GM19455 (cell line): ENCODE data around the gene MSH2.
"Not testable (repeated sequence)": the region's sequence is repeated elsewhere in the genome, so short reads cannot be mapped to it uniquely, and the experiment has no call there.

ENCODE experiments used
- ATAC-seq: cut with Tn5 transposase; IDR thresholded peaks from one replicate; pipeline ENCODE4 v1.9.1; 2021; ENCODE audit not compliant: unreplicated experiment

The MSH2 gene

DNA sequence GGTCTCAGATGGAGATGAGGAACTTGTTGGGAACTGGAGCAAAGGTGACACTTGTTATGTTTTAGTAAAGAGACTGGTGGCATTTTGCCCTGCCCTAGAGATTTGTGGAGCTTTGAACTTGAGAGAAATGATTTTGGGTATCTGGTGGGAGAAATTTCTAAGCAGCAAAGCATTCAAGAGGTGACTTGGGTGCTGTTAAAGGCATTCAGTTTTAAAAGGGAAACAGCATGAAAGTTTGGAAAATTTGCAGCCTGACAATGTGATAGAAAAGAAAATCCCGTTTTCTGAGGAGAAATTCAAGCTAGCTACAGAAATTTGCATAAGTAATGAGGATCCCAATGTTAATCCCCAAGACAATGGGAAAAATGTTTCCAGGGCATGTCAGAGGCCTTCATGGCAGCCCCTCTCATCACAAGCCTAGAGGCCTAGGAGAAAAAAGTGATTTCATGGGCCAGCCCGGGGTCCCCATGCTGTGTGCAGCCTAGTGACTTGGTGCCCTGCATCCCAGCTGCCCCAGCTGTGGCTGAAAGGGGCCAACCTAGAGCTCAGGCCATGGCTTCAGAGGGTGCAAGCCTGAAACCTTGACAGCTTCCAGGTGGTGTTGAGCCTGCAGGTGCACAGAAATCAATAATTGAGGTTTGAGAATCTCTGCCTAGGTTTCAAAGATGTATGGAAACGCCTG, 3.8 kb downstream of the MSH2 start:
- not testable (repeated sequence) for ATAC-seq

GRCh38 chr2:47407976-47408375, 5.0 kb downstream of the MSH2 start:
- not testable (repeated sequence) for ATAC-seq

DNA sequence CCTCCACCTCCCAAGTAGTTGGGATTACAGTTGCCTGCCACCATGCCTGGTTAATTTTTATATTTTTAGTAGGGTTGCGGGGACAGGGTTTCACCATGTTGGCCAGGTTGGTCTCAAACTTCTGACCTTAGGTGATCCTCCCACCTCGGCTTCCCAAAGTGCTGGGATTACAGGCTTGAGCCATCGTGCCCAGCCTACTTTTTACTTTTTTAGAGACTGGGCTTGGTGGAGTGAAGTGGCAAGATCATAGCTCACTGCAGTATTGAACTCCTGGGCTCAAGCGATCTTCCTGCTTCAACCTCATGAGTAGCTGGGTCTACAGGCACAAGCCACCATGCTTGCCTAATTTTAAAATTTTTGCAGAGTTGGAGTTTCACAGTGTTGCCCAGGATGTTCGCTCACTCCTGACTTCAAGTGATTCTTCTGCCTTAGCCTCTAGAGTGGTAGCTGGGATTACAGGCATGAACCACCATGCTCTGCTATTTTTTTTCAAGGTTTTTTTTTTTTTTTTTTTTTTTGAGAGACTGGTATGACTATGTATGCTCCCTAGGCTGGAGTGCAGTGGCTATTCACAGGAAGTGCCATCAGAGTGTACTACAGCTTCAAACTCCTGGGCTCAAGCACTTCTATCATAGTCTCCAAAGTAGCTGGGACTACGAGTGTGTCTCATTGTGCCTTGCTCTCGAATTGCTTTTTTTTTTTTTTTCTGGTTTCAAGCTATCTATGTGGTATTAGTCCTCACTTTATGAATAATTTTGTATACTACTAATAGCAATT, 11.9 kb downstream of the MSH2 start:
- ATAC-seq = no peak

DNA sequence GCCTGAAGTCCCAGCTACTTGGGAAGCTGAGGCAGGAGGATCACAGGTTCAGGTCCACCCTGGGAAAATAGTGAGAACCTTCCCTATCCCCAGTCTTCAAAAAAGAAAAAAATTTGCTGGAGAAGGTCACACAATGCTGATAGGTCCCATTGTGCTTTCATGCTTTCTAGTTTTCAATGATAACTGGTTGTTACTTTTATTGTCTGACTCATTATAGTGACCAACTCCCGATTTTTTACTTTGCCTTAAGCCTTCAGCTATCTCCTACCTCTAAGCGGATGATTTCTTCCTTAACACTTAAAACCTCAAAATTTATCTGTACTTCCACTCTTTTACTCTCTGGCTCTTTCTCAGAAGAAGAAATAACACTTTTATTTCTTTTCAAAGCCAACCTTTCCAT, 17.3 kb downstream of the MSH2 start:
- no peak for ATAC-seq

GRCh38 chr2:47420683-47421082, 17.7 kb downstream of the MSH2 start:
- not testable (repeated sequence) for ATAC-seq

GRCh38 chr2:47422016-47422415, 19.1 kb downstream of the MSH2 start:
- no peak for ATAC-seq

GRCh38 chr2:47422560-47422959, 19.6 kb downstream of the MSH2 start:
- ATAC-seq = no peak

- no peak for ATAC-seq
Observed at GRCh38 chr2:47426786-47427185, 23.8 kb downstream of the MSH2 start.

DNA sequence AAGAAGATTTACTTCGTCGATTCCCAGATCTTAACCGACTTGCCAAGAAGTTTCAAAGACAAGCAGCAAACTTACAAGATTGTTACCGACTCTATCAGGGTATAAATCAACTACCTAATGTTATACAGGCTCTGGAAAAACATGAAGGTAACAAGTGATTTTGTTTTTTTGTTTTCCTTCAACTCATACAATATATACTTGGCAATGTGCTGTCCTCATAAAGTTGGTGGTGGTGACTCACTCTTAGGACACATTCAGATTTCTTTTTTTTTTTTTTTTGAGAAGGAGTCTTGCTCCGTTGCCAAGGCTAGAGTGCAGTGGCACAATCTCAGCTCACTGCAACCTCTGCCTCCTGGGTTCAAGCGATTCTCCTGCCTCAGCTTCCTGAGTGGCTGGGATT, 26.8 kb downstream of the MSH2 start:
- no peak for ATAC-seq

GRCh38 chr2:47433006-47433405, 30.1 kb downstream of the MSH2 start:
- ATAC-seq = not testable (repeated sequence)

DNA sequence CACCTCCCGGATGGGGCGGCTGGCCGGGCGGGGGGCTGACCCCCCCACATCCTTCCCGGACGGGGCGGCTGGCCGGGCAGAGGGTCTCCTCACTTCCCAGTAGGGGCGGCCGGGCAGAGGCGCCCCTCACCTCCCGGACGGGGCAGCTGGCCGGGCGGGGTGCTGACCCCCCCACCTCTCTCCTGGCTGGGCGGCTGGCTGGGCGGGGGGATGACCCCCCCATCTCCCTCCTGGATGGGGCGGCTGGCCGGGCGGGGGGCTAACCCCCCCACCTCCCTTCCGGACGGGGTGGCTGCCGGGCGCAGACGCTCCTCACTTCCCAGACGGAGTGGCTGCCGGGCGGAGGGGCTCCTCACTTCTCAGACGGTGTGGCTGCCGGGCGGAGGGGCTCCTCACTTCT, 30.5 kb downstream of the MSH2 start:
- ATAC-seq = not testable (repeated sequence)

GRCh38 chr2:47437287-47437686, 34.3 kb downstream of the MSH2 start:
- no peak for ATAC-seq

DNA sequence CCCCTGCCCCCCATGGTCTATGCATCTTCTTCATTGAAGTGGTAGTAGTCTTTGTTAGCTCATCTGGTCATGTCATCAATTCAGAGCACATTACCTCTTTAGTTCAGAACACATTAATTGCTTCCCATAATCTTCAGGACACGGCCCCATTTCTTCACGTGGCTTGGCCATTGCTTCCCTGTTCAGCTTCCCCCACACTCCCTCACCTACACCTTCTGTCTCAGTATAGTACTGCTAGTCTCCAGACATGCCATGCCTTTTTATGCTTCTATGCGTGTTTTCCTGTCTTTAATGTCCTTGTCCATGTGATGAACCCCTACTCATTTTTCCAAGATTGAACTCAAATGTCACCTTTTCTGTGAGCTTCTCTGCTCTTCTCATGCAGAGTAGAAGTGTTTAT, 35.1 kb downstream of the MSH2 start:
- ATAC-seq = no peak

DNA sequence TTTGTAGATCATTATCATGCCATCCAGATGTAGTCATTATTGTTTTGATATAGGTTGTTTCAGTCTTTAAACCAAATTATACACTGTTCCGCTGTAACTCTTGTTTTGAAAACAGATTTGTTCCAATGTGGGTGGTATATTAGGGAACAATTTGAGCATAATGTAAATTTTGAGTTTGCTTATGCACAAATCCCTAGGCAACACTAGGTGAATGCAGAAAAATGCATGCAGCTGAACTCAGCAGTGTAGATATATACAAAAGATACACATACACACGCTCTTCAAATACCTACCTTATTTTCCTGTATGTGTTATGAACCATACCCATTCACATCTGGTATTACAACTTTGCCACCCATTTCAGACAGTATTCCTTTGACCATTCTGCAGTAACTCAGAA, 35.8 kb downstream of the MSH2 start:
- ATAC-seq = no peak

GRCh38 chr2:47451790-47452189, 48.8 kb downstream of the MSH2 start:
- no peak for ATAC-seq

- ATAC-seq = no peak
Observed at GRCh38 chr2:47452761-47453160, 49.8 kb downstream of the MSH2 start.

- ATAC-seq = not testable (repeated sequence)
Observed at GRCh38 chr2:47454818-47455217, 51.9 kb downstream of the MSH2 start.

DNA sequence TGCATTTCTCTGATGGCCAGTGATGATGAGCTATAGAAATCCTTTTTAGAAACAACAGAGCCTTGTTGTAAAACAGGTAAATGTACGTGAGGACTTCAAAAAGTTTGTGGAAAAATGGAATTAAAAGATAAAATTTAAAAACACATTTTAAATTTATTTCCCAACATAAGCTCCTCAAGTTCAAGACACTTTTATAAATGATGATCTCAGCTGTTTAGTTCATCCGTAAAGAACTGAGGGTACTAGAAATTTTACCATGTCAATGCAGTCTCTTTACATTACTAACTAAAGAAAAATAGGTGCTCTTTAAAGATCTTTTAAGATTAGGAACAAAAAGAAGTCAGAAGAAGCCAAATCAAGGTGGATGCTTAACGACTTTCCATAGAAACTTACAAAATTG, 52.5 kb downstream of the MSH2 start:
- ATAC-seq = no peak

DNA sequence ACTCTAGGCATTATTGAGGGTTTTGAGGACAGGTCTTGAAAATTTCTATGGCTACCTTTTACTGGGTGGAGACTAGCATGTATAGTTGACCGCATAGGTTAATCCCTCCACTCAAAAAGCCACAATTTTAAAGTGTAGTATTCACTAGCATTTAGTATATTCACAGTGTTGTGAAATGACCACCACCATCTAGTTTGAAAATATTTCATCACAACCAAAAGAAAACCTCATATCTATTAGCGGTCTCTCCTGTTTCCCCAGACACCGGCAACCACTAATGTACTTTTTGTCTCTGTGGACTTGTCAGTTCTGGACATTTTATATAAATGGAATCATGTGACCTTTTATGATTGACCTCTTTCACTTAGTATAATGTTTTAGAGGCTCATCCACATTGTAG, 53.9 kb downstream of the MSH2 start:
- ATAC-seq = no peak

DNA sequence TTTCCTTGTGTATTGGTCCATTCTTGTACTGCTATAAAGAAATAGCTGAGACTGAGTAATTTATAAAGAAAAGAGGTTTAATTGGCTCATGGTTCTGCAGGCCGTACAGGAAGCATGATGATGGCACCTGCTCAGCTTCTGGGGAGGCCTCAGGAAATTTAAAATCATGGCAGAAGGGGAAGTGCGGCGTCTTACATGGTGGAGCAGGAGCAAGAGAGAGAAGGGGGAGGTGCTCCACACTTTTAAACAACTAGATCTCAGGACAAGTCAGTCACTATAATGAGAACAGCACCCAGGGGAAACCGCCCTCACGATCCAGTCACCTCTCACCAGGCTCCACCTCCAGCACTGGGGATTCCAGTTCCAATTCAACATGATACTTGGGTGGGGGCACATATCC, 54.3 kb downstream of the MSH2 start:
- no peak for ATAC-seq

DNA sequence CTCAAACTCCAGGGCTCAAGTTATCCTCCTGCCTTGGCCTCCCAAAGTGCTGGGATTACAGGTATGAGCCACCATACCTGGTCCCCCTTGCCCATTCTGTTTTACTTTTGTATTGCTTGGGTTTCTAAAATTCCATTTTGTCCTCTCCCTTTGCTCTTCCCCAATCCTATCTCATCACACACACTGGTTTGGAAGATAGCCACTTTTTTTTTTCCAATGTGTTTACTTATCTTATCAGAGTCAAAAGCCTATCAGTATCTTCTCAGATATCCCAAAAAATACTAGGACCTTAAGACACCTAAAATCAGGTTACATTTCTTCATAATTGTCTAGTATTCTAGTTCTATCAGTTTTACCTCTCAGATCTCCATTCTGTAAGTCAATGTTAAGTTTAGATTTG, 56.1 kb downstream of the MSH2 start:
- ATAC-seq = no peak

GRCh38 chr2:47460766-47461165, 57.8 kb downstream of the MSH2 start:
- no peak for ATAC-seq
